HG03469 (cell line): ENCODE measurements around the gene PDCD6IP.
"Not testable (repeated sequence)": the region's sequence is repeated elsewhere in the genome, so short reads cannot be mapped to it uniquely, and the experiment has no call there.

Experiments used
- ATAC-seq: cut with Tn5 transposase; IDR thresholded peaks from one replicate; pipeline ENCODE4 v1.9.1; 2021; ENCODE audit warnings: mild to moderate bottlenecking, moderate library complexity, moderate number of reproducible peaks; ENCODE audit not compliant: unreplicated experiment

Gene PDCD6IP

GRCh38 chr3:33839283-33839682 lies 40.9 kb downstream of the PDCD6IP start:
- no peak for ATAC-seq

DNA sequence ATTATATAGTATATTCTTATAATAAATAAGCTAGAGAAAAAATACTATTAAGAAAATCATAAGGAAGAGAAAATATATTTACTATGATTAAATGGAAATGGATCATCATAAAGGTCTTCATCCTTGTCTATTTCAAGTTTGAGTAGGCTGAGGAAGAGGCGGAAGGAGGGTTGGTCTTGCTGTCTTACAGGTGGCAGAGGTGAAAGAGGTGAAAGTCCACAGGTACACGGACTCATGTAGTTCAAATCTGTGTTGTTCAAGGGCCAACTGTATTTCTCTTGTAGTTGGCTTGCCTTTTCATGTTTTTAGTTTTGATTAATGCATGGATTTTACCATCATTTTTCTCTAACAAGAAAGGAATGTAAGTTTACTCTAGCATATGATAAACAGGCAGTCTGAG lies 41.7 kb downstream of the PDCD6IP start:
- ATAC-seq: no peak

- ATAC-seq: no peak
These were observed 50.4 kb downstream of the PDCD6IP start for GRCh38 chr3:33848624-33849347.

DNA sequence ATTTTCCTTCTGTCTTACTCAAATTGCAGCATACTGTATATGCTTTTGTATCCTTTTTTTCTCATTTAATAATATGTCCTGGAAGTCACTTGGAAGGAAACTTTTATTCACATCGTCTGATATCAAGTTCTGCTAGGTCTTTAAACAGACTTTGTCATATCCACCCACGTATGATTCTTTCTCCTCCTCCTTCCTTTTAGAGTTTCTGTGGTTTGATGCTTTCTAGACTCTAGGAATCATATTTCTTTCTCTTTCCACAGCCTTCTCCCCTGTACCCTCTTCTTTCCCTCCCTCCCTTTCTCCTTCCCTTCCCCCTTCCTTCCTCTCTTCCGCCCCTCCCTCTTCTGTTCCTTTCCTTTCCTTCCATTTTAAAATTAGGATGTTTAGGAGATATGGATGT lies 52.2 kb downstream of the PDCD6IP start:
- ATAC-seq: not testable (repeated sequence)

- not testable (repeated sequence) for ATAC-seq
These were observed 57.0 kb downstream of the PDCD6IP start for GRCh38 chr3:33855407-33855806.

DNA sequence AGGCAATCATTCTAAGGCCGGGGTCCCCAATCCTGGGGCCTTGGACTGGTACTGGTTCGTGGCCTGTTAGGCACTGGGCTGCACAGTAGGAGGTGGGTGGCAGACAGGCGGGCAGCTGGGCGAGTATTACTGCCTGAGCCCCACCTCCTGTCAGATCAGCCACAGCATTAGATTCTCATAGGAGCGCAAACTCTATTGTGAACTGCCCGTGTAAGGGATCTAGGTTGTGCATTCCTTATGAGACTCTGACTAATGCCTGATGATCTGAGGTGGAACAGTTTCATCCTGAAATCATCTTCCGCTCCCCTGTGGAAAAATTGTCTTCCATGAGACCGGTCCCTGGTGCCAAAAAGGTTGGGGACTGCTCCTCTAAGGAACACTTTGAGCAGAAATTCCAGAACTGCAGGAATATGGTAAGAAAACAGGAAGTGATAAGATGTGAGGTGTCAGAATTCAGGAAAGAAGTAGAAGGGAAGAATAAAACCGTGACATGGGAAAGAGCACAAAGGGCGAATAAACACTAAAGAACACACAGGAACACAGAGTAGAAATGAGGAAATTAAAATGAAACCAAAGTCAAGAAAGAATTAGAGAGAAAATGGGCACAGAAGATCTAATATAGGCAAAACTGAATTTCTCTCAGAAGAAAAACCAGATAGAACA lies 57.6 kb downstream of the PDCD6IP start:
- ATAC-seq: no peak

- not testable (repeated sequence) for ATAC-seq
These were observed 59.3 kb downstream of the PDCD6IP start for GRCh38 chr3:33857701-33858100.

- no peak for ATAC-seq
These were observed 59.7 kb downstream of the PDCD6IP start for GRCh38 chr3:33858131-33858530.

- ATAC-seq: no peak
These were observed 62.1 kb downstream of the PDCD6IP start for GRCh38 chr3:33860373-33861050.

- ATAC-seq: no peak
These were observed 66.7 kb downstream of the PDCD6IP start for GRCh38 chr3:33865133-33865532.

DNA sequence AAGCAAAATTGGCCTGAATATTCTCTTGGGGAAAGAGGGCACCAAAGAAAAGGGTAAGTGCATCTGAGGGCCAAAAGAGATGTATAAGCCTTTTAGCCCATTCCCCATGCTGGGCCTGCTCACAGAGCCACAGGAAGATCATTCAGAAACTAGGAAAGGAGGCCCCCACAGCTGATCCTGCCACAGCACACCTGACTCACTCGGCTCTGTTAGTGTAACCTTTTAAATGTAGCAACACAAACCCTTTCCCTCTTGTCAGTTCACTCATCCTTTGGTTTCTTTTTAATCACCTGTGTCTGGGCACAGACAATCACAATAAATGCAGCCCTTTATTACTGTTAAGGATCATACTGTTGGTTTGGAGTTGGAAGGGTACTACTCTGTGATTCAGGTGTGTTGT lies 69.9 kb downstream of the PDCD6IP start:
- no peak for ATAC-seq

- no peak for ATAC-seq
These were observed 71.5 kb downstream of the PDCD6IP start for GRCh38 chr3:33869977-33870376.

DNA sequence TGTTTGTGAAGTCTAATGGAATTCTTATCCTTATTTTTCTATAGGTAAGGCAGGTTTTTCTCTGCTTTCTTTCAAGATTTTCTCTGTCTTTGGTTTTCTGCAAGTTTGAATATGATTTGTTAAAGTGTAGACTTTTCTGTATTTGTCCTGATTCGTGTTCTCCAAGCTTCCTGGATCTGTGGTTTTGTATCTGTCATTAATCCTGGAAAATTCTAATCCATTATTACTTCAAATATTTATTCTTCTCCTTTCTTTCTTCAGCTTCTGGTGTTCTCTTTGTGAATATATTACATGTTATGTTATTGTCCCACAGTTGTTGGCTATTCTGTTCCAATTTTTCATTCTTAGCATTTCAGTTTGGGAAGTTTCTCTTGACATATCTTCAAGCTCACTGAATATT lies 76.4 kb downstream of the PDCD6IP start:
- no peak for ATAC-seq

DNA sequence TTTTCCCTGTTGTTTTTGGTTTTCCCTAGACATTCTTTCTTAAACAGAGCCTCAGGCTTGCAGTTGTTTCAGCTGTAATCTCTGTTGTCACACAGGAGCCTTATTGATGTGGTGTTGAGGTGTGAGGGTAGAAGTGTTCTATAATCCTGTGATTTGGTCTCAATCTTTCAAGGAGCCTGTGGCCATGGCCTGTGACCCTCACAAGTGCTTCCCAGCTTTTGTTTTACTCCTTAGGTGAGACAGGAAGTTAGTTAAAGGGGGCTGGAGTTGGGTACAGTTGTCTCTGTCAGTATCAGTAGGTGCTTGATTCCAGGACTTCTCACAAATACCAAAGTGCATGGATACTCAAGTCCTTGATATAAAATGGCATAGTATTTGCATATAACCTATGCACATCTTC lies 77.2 kb downstream of the PDCD6IP start:
- ATAC-seq: no peak

GRCh38 chr3:33877187-33877586 lies 78.8 kb downstream of the PDCD6IP start:
- no peak for ATAC-seq

DNA sequence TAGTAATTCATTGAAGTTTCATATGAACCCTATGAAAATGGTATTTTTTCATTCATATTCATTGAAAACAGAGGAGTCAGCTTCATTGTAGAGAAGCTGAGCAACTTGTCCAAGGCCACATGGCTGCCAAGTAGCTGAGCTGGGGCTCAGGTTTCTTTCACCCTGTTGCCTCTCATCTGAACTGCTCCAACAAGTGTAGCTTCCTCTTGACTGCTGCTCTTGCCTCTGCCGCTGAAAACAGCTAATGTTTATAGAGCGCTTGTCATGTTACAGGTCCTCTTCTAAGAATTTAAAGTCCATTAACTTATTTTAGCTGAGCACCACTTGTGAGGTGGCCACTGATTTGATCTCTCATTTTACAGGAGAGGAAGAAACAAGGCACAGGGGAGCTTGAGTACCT lies 81.1 kb downstream of the PDCD6IP start:
- no peak for ATAC-seq

DNA sequence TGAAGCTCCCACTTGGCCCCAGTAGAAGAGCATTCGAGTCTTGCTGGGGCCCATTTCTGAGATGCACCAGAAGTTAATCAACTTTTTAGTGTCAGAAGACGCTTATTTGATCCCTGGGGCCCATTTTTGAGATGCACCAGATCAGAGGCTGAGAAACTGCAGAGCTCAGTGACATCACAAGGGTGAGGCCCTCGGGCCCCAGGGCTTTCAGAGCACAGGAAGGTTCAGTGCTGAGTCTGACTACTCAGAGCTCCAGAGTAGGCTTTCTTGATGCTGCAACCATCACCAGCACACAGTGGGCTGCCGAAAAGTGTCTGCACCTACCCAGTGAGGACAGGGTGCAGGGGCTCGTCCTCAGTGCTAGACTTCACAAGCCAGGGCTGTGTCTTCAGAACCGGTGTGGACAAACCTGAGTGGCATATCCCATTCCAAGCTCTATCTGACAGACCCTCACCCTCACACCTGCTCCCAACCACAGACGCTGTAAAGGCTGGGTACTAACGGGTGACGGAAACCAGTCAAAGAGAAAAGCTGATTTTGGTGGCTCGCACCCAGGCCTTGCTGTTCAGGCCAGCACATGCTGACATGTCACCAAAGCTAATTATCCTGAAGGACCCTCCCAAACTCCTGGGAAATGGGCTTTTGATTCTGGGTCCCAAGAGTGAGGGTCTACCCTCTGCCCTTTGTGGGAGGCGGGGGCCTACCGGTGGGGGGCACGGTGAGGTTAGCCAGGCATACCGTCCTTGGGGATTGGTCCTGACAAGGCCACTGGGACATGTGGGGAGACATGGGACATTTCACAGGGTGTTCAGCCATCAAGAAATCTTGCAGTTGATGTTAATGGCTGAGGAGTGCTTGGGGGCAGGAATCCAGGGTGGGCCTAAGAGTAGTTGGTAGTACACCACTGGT lies 83.0 kb downstream of the PDCD6IP start:
- ATAC-seq: no peak

- no peak for ATAC-seq
These were observed 83.9 kb downstream of the PDCD6IP start for GRCh38 chr3:33882296-33882695.

- ATAC-seq: no peak
These were observed 85.1 kb downstream of the PDCD6IP start for GRCh38 chr3:33883538-33883950.

DNA sequence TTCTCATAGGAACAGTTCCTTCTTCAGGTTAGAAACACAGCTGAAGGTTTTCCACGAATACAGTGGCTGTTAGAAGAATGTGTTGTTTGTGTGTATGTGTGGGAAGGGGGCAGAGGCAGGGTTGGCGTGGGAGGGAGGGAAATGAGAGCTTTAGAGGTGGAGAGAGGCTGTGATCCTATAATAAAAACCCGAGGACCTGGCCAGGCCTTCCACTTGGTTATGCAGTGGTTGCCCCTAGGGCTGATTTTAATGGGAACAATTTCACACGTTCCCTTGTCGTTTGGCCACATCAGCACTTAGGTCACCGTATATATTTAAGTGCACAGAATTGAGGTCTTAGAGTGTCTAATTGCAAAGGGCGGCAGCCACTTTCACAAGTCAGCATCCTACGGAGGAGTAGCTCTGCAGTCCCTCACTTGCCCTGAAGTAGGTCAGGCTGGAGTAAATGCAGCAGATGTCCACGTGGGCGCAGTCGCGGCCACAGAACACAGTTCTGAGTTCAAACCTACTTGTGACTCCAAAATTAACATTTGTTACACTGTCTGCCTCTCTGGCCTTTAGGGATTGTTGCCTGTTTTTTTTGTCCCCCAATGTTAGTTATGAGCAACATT lies 85.6 kb downstream of the PDCD6IP start:
- ATAC-seq: no peak

DNA sequence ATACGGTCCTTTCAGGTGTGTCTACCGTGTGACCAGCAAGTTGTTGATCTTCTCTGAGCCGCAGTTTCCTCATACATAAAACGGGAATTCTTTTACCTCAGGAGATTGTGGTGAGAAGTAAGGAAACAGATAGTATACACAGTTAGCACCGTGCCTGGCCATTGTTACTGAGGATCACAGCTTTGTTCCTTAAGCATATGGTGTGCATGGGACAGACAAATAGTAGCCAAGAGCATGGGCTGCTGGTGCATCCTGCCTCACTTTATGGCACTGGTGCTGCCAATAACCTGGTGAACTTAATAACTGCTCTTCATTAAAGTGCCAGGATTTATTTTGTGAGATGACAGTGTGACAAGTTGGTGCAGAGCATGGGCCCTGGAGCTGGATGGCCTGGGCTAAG lies 86.3 kb downstream of the PDCD6IP start:
- ATAC-seq: no peak
